Measurements from ENCODE around the gene CPNE9.

- TF ChIP-seq EP300 (IDR thresholded peaks at IDR 0.05): no peak
- TF ChIP-seq, protein P1, sequence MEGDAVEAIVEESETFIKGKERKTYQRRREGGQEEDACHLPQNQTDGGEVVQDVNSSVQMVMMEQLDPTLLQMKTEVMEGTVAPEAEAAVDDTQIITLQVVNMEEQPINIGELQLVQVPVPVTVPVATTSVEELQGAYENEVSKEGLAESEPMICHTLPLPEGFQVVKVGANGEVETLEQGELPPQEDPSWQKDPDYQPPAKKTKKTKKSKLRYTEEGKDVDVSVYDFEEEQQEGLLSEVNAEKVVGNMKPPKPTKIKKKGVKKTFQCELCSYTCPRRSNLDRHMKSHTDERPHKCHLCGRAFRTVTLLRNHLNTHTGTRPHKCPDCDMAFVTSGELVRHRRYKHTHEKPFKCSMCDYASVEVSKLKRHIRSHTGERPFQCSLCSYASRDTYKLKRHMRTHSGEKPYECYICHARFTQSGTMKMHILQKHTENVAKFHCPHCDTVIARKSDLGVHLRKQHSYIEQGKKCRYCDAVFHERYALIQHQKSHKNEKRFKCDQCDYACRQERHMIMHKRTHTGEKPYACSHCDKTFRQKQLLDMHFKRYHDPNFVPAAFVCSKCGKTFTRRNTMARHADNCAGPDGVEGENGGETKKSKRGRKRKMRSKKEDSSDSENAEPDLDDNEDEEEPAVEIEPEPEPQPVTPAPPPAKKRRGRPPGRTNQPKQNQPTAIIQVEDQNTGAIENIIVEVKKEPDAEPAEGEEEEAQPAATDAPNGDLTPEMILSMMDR (IDR thresholded peaks at IDR 0.05): no peak
These were observed 34.4 kb upstream of the CPNE9 start for GRCh38 chr3:9669277-9669676.
